Choroid plexus epithelial cell (primary cell): Measurements from ENCODE around the gene PLAGL1.
"Not testable (repeated sequence)": the region's sequence is repeated elsewhere in the genome, so short reads cannot be mapped to it uniquely, and the experiment has no call there.

Source experiments
- DNase-seq: peaks from one replicate; pipeline ENCODE4 v3.0.0-alpha.2; 2010; ENCODE audit warnings: low read depth
- H3K4me3 ChIP-seq: 2 replicates; pipeline ENCODE4 v1.5.1; 2011; ENCODE audit warnings: low read depth, mild to moderate bottlenecking, control low read depth, low read length, moderate library complexity
- CTCF ChIP-seq: conservative IDR thresholded peaks from 2 replicates; pipeline ENCODE4 v1.5.1; 2011; ENCODE audit warnings: low read depth, mild to moderate bottlenecking, control low read depth, inconsistent platforms, low read length, moderate library complexity

PLAGL1 gene

GRCh38 chr6:144008120-144008811, at the start of gene PLAGL1:
Gene PLAGL1 (minus strand): TSS chr6:144008259. CDS start chr6:143948136, 60,123 bp downstream.
- peak within 1 kb of the TSS; percentile 67 for H3K4me3 ChIP-seq
- no peak for TF ChIP-seq CTCF
- DNase-seq = peak; percentile 62

- no peak for DNase-seq
- no peak overlapping the region for H3K4me3 ChIP-seq
- no peak for TF ChIP-seq CTCF
Observed at GRCh38 chr6:144055121-144055931, 47.3 kb upstream of the PLAGL1 start.

- no peak overlapping the region for H3K4me3 ChIP-seq
- no peak for TF ChIP-seq CTCF
- DNase-seq = no peak
Observed at GRCh38 chr6:144053601-144054000, 45.5 kb upstream of the PLAGL1 start.

GRCh38 chr6:144052488-144052887, 44.4 kb upstream of the PLAGL1 start:
- no peak for DNase-seq
- TF ChIP-seq CTCF = no peak
- no peak overlapping the region for H3K4me3 ChIP-seq

- DNase-seq = no peak
- H3K4me3 ChIP-seq = no peak overlapping the region
- no peak for TF ChIP-seq CTCF
Observed at GRCh38 chr6:144049386-144049785, 41.3 kb upstream of the PLAGL1 start.

- DNase-seq = no peak
- H3K4me3 ChIP-seq = no peak overlapping the region
- TF ChIP-seq CTCF = no peak
Observed at GRCh38 chr6:144047688-144048087, 39.6 kb upstream of the PLAGL1 start.

GRCh38 chr6:144046672-144047071, 38.6 kb upstream of the PLAGL1 start:
- not testable (repeated sequence) for H3K4me3 ChIP-seq, DNase-seq

- not testable (repeated sequence) for DNase-seq, H3K4me3 ChIP-seq
Observed at GRCh38 chr6:144044989-144045388, 36.9 kb upstream of the PLAGL1 start.
